Measurements from ENCODE around the gene ZSWIM5. TPM values are rescaled to one million over a fixed set of nuclear protein-coding genes. Genes with fewer than 3 reads are reported as not detected.

The ZSWIM5 gene
- total and polyA plus RNA-seq, 2 of the 8 experiments (the other 6 are each of a cell fraction or from before 2014, with no cell fraction given), result 2.5 to 3.9 TPM

GRCh38 chr1:45123358-45123757, 83.0 kb downstream of the ZSWIM5 start (continued):
- TF ChIP-seq SP2 (IDR thresholded peaks at IDR 0.05; ENCODE audit: low read length), result no peak
- TF ChIP-seq CBX5 (IDR thresholded peaks at IDR 0.05; ENCODE audit: low read depth, low read length), result no peak
- TF ChIP-seq TAF1 (IDR thresholded peaks at IDR 0.05; ENCODE audit: low read depth, low read length), result no peak
